Measurements from ENCODE around the gene PRDM16. TPM values are rescaled to one million over a fixed set of nuclear protein-coding genes. Genes with fewer than 3 reads are reported as not detected.

Gene PRDM16
- total RNA-seq, 4 donors from 2014 or later = 0.41 to 0.95 TPM; not detected in 2

DNA sequence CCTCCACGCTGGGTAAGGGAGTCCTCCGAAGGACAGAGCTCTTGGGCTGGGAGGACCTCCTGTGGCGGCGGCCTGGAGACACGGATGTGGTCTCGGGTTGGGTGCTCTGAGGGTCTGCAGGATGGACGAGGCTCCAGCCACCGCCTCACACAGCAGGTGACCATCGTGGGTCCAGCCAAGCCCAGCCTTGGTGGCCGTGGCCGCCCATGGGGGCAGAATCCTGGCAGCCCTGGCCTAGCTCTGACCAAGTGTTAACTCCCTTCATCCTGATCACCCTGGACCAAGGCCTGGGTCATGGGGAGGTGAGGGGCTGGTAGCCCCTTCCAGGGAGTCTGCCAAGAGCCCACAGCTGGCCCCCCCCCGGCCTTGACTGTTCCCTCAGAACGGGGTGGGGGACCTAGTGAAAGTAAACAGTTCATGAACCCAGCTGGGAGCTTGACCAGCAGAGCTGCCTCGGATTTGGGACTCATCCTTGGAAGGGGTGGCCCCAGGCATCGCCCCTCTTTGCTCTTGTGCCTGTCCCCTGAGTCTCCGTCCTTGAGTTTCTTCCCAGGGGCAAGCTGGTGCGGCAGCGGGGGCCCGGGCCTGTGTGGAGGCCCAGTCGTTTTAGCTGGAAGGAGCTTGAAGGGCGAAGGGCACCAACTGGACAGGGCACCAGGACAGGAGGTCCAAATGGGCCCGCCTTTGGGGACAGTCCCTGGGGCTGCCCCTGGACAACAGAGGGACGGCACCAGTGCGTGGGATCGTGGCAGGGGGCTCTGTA lies 403.3 kb downstream of the PRDM16 start:
- intact Hi-C loops (cut with DNase I; ENCODE audit: low total_unique reads) = no loop called here
- Histone ChIP-seq H3K27me3 (no peaks in the 10 kb centered on the region), H3K27ac (no peak overlapping the region), H3K36me3 (no peaks in the 10 kb centered on the region), H3K9me3 (no peaks in the 10 kb centered on the region), H3K4me1 (peaks cover 0 to 7% (median 0%) of the 10 kb centered on the region in 4 donors), H3K4me3 (no peak overlapping the region)
- 78% methylated on average over 24 of the region's 25 CpGs; no CpG with 5 or more reads in 1 of the 2 donors for WGBS, 2 donors (ENCODE audit: low coverage in 1 of 2)
- DNase-seq = no peak
- TF ChIP-seq, protein P1, sequence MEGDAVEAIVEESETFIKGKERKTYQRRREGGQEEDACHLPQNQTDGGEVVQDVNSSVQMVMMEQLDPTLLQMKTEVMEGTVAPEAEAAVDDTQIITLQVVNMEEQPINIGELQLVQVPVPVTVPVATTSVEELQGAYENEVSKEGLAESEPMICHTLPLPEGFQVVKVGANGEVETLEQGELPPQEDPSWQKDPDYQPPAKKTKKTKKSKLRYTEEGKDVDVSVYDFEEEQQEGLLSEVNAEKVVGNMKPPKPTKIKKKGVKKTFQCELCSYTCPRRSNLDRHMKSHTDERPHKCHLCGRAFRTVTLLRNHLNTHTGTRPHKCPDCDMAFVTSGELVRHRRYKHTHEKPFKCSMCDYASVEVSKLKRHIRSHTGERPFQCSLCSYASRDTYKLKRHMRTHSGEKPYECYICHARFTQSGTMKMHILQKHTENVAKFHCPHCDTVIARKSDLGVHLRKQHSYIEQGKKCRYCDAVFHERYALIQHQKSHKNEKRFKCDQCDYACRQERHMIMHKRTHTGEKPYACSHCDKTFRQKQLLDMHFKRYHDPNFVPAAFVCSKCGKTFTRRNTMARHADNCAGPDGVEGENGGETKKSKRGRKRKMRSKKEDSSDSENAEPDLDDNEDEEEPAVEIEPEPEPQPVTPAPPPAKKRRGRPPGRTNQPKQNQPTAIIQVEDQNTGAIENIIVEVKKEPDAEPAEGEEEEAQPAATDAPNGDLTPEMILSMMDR (IDR thresholded peaks at IDR 0.05) = no peak
- no peak for TF ChIP-seq POLR2AphosphoS5 (IDR thresholded peaks at IDR 0.05)
- TF ChIP-seq EP300 (IDR thresholded peaks at IDR 0.05; ENCODE audit: low read depth) = no peak
- no peak for TF ChIP-seq POLR2A (IDR thresholded peaks at IDR 0.05)
- in situ Hi-C loops (cut with MboI; ENCODE audit: low pct_ligation_motif_present in 1 of 4, low pct_unique_long_range_greater_than_20kb in 1 of 4, low sequenced_read_pairs in 3 of 4) = no loop called here

DNA sequence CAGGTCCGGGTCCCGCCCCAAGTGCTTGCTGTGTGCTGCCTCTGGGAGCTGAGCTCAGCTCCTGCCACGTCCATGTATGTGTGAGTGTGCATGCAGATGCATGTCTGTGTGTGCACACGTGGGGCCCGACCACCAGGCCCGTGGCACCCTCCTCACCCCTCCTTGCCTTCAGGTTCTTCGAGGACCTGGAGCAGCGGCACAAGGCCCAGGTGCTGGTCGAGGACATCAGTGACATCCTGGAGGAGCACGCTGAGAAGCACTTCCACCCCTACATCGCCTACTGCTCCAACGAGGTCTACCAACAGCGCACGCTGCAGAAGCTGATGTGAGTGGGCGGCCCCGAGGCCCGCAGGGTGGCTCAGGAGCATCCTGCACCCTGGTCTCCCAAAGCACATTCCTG lies 403.9 kb downstream of the PRDM16 start:
- Histone ChIP-seq H3K4me1 (peaks cover 0 to 7% (median 0%) of the 10 kb centered on the region in 4 donors), H3K9me3 (no peaks in the 10 kb centered on the region), H3K27ac (no peak overlapping the region), H3K36me3 (no peaks in the 10 kb centered on the region), H3K27me3 (no peaks in the 10 kb centered on the region), H3K4me3 (no peak overlapping the region)
- intact Hi-C loops (cut with DNase I; ENCODE audit: low total_unique reads) = no loop called here
- 86% methylated on average over 17 of the region's 17 CpGs; no CpG with 5 or more reads in 1 of the 2 donors for WGBS, 2 donors (ENCODE audit: low coverage in 1 of 2)
- TF ChIP-seq EP300 (IDR thresholded peaks at IDR 0.05; ENCODE audit: low read depth) (no peak), POLR2AphosphoS5 (IDR thresholded peaks at IDR 0.05) (no peak), POLR2A (IDR thresholded peaks at IDR 0.05) (no peak)
- TF ChIP-seq, protein P1 (IDR thresholded peaks at IDR 0.05) = no peak
- in situ Hi-C loops (cut with MboI; ENCODE audit: low pct_ligation_motif_present in 1 of 4, low pct_unique_long_range_greater_than_20kb in 1 of 4, low sequenced_read_pairs in 3 of 4) = no loop called here
- DNase-seq = no peak

DNA sequence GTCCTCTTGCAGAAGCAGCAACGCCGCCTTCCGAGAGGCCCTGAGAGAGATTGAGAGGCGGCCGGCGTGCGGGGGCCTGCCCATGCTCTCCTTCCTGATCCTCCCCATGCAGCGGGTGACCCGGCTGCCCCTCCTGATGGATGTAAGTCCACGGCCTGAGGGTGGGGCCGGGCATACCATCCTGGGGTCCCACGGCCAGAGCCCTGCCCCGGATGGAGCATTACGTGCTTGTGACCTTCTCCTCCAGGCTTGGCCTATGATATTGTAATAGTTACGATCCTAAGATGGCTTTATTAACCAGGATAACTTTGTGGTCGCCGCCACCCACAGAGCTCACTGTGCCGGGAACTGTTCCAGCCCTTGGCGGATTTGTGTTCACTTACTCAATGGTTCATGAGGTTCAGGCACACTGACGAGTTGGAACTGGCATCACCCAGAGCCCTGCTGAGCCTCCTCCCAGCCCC lies 404.4 kb downstream of the PRDM16 start:
- Histone ChIP-seq H3K4me1 (peaks cover 0 to 7% (median 0%) of the 10 kb centered on the region in 4 donors), H3K27ac (no peak overlapping the region), H3K36me3 (no peaks in the 10 kb centered on the region), H3K4me3 (no peak overlapping the region), H3K27me3 (no peaks in the 10 kb centered on the region), H3K9me3 (no peaks in the 10 kb centered on the region)
- TF ChIP-seq, protein P1 (IDR thresholded peaks at IDR 0.05) = no peak
- TF ChIP-seq POLR2AphosphoS5 (IDR thresholded peaks at IDR 0.05) (no peak), POLR2A (IDR thresholded peaks at IDR 0.05) (no peak), EP300 (IDR thresholded peaks at IDR 0.05; ENCODE audit: low read depth) (no peak)
- intact Hi-C loops (cut with DNase I; ENCODE audit: low total_unique reads) = no loop called here
- WGBS, 2 donors (ENCODE audit: low coverage in 1 of 2) = 65 to 78% methylated on average over 4 to 20 of the region's 20 CpGs
- in situ Hi-C loops (cut with MboI; ENCODE audit: low pct_ligation_motif_present in 1 of 4, low pct_unique_long_range_greater_than_20kb in 1 of 4, low sequenced_read_pairs in 3 of 4) = no loop called here
- DNase-seq = no peak

DNA sequence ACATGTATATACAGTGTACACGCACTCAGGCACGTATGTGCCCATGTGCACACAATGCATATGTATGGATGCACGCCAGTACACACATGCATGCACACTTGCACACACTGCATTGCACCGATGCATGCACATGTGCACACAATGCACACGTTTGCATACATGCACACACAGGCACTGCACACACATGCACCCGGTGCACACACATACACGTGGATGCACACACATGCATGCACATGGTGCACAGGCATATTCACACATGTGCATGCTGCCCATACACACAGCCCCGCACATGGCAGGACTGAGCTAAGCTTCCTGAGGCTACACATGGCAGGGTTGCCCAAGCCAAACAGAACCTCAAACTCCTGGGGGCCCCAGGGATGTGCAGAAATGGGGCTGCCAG lies 405.0 kb downstream of the PRDM16 start:
- Histone ChIP-seq H3K4me1 (peaks cover 0 to 7% (median 0%) of the 10 kb centered on the region in 4 donors), H3K36me3 (no peaks in the 10 kb centered on the region), H3K27ac (no peak overlapping the region), H3K27me3 (no peaks in the 10 kb centered on the region), H3K4me3 (no peak overlapping the region), H3K9me3 (no peaks in the 10 kb centered on the region)
- in situ Hi-C loops (cut with MboI; ENCODE audit: low pct_ligation_motif_present in 1 of 4, low pct_unique_long_range_greater_than_20kb in 1 of 4, low sequenced_read_pairs in 3 of 4) (no loop called here), intact Hi-C loops (cut with DNase I; ENCODE audit: low total_unique reads) (no loop called here)
- no peak for DNase-seq
- TF ChIP-seq POLR2AphosphoS5 (IDR thresholded peaks at IDR 0.05) (no peak), POLR2A (IDR thresholded peaks at IDR 0.05) (no peak), EP300 (IDR thresholded peaks at IDR 0.05; ENCODE audit: low read depth) (no peak)
- TF ChIP-seq, protein P1 (IDR thresholded peaks at IDR 0.05) = no peak
- WGBS, 2 donors (ENCODE audit: low coverage in 1 of 2) = 91% methylated on average over 8 of the region's 8 CpGs; no CpG with 5 or more reads in 1 of the 2 donors
